ENCODE measurements around the gene NRSN2.

DNA sequence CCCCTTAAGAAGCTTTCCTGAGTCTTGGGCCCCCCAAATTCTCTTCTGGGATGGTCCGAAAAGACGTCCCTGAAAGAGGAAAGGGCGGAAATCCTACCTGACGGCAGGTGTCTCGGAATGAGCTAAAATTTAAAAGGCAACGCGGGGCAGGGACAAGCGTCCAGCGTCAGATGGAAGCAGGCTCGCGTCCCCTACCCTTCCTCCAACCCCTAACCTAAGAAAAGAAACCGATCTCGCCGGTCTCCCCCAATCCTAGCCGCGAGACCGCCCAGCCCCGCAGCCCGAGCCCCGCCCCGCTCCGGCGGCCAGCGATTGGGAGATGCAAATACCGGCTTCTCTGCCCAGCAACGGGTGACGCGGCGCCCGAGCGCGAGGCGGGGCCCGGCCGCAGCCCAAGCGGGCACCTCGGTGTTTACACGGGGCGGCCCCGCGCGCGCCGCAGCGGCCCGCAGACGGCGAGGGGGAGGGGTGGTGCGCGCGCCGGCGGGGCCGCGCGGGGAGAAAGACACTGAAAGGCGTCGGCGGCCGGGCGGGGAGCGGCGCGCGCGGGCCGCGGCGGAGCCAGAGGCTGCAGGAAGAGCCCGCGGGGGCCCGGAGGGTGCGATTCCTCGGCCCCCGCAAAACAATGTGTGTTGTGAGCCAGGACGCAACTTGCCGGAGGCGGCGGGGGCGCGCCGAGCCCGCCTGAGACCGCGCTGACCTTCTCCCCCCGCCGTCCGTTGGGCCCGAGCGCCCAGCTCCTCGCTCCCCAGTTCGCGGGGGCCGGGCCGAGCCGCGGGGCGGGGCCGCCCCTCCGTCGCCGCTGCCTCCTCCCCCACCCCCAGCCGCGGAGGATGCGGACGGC lies 21.6 kb upstream of the NRSN2 start, which contains the start of gene SOX12:
- TF ChIP-seq, protein P1, sequence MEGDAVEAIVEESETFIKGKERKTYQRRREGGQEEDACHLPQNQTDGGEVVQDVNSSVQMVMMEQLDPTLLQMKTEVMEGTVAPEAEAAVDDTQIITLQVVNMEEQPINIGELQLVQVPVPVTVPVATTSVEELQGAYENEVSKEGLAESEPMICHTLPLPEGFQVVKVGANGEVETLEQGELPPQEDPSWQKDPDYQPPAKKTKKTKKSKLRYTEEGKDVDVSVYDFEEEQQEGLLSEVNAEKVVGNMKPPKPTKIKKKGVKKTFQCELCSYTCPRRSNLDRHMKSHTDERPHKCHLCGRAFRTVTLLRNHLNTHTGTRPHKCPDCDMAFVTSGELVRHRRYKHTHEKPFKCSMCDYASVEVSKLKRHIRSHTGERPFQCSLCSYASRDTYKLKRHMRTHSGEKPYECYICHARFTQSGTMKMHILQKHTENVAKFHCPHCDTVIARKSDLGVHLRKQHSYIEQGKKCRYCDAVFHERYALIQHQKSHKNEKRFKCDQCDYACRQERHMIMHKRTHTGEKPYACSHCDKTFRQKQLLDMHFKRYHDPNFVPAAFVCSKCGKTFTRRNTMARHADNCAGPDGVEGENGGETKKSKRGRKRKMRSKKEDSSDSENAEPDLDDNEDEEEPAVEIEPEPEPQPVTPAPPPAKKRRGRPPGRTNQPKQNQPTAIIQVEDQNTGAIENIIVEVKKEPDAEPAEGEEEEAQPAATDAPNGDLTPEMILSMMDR (conservative IDR thresholded peaks at IDR 0.05; ENCODE audit: low read length): no peak
- no peak for TF ChIP-seq EZH2phosphoT487 (IDR thresholded peaks at IDR 0.05; ENCODE audit: borderline replicate concordance)

Measured in Loucy (cell line).